Gastroesophageal sphincter (tissue), 3 donors: Measurements from ENCODE around the gene TP73.

Experiments used
- CTCF ChIP-seq, 4 experiments: fragments of 200-600 bp in 2 of 4; fragments of 450-650 bp in 2 of 4; sonication (generic) in 1 of 4; IDR thresholded peaks; one replicate each; pipeline ENCODE4 v1.5.1; 2017 to 2019; ENCODE audit warnings: antibody characterized with exemption in 4 of 4, mild to moderate bottlenecking in 2 of 4, moderate library complexity in 2 of 4
- EP300 ChIP-seq: sonication (generic); formaldehyde crosslinking; IDR thresholded peaks from one replicate; pipeline ENCODE4 v1.6.1; 2017; ENCODE audit warnings: antibody characterized with exemption, mild to moderate bottlenecking
- POLR2A ChIP-seq, 2 donors: fragments of 450-650 bp; IDR thresholded peaks; one replicate each; pipeline ENCODE4 v1.6.1; 2017; ENCODE audit warnings: antibody characterized with exemption in 2 of 2, mild to moderate bottlenecking in 2 of 2, moderate library complexity in 1 of 2

GRCh38 chr1:3727042-3727824 is 74.9 kb downstream of the TP73 start:
- TF ChIP-seq CTCF (IDR thresholded peaks at IDR 0.05) (peak in 1 of 4 experiments; percentile 15), POLR2A (IDR thresholded peaks at IDR 0.05) (no peak), EP300 (no peak)
